Stimulated activated CD8-positive, alpha-beta memory T cell treated with anti-CD3 and anti-CD28 coated beads, Interleukin-7, amount 100 ng/mL, for 24 hours (primary cell): ENCODE data around the gene JAK1.

Source experiments
- DNase-seq: peaks from one replicate; pipeline ENCODE4 v3.0.0-alpha.2; 2020; ENCODE audit warnings: low read depth

The JAK1 gene

GRCh38 chr1:64891448-64891825, 74.9 kb downstream of the JAK1 start:
- DNase-seq, result no peak

GRCh38 chr1:64890699-64891447, 75.5 kb downstream of the JAK1 start:
- DNase-seq, result no peak

- no peak for DNase-seq
Measured at GRCh38 chr1:64887689-64888217, 78.6 kb downstream of the JAK1 start.

GRCh38 chr1:64886877-64887276, 79.5 kb downstream of the JAK1 start:
- DNase-seq, result no peak

GRCh38 chr1:64885648-64886047, 80.7 kb downstream of the JAK1 start:
- DNase-seq, result no peak

- DNase-seq, result no peak
Measured at GRCh38 chr1:64884261-64885040, 81.9 kb downstream of the JAK1 start.

GRCh38 chr1:64882574-64883255, 83.6 kb downstream of the JAK1 start:
- no peak for DNase-seq

- no peak for DNase-seq
Measured at GRCh38 chr1:64881281-64881680, 85.1 kb downstream of the JAK1 start.

- DNase-seq, result no peak
Measured at GRCh38 chr1:64880449-64880848, 85.9 kb downstream of the JAK1 start.

GRCh38 chr1:64878931-64879611, 87.3 kb downstream of the JAK1 start:
- no peak for DNase-seq

GRCh38 chr1:64878090-64878489, 88.3 kb downstream of the JAK1 start:
- DNase-seq, result no peak

- no peak for DNase-seq
Measured at GRCh38 chr1:64877598-64877997, 88.8 kb downstream of the JAK1 start.

GRCh38 chr1:64877151-64877550, 89.2 kb downstream of the JAK1 start:
- no peak for DNase-seq

- DNase-seq, result no peak
Measured at GRCh38 chr1:64875606-64876005, 90.7 kb downstream of the JAK1 start.

GRCh38 chr1:64875101-64875500, 91.2 kb downstream of the JAK1 start:
- no peak for DNase-seq

GRCh38 chr1:64874666-64875065, 91.7 kb downstream of the JAK1 start:
- no peak for DNase-seq

GRCh38 chr1:64873576-64873975, 92.8 kb downstream of the JAK1 start:
- DNase-seq, result no peak

- DNase-seq, result no peak
Measured at GRCh38 chr1:64872067-64872466, 94.3 kb downstream of the JAK1 start.

GRCh38 chr1:64871256-64871655, 95.1 kb downstream of the JAK1 start:
- no peak for DNase-seq

- no peak for DNase-seq
Measured at GRCh38 chr1:64867266-64867665, 99.1 kb downstream of the JAK1 start.

- DNase-seq, result no peak
Measured at GRCh38 chr1:64866689-64867088, 99.7 kb downstream of the JAK1 start.

GRCh38 chr1:64865105-64865757, 101.1 kb downstream of the JAK1 start:
- DNase-seq, result no peak
